H1 (cell line): ENCODE data around the gene CASQ1.

Experiments
- ZNF274 ChIP-seq: IDR thresholded peaks from 2 replicates; pipeline ENCODE4 v1.7.0; 2012; ENCODE audit warnings: low read length, borderline replicate concordance; ENCODE audit errors: extremely low read depth
- TF ChIP-seq, protein P1 (sequence below): IDR thresholded peaks from 2 replicates; pipeline ENCODE4 v1.6.1; 2011; ENCODE audit warnings: low read length, improper control_type of control experiment

DNA sequence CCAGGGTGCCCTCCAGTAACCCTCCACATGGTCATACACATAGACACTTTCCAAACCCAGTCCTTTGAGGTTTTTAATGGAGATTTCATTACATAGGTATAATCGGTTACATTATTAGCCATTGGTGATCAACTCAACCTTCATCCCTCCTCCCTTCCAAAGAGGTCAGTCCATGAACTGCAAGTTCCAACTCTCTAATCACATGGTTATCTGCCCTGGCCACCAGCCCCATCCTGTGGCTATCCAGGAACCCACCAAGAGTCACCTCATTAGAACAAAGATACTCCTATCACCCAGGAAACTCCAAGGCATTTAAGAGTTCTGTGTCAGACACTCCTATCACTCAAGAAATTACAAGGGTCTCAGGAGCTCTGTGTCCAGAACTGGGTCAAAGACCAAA lies 26.8 kb upstream of the CASQ1 start:
- TF ChIP-seq ZNF274 = no peak
- TF ChIP-seq, protein P1, sequence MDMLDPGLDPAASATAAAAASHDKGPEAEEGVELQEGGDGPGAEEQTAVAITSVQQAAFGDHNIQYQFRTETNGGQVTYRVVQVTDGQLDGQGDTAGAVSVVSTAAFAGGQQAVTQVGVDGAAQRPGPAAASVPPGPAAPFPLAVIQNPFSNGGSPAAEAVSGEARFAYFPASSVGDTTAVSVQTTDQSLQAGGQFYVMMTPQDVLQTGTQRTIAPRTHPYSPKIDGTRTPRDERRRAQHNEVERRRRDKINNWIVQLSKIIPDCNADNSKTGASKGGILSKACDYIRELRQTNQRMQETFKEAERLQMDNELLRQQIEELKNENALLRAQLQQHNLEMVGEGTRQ = no peak
